ENCODE results near the gene C1QBP.
"Not testable (repeated sequence)": the region's sequence is repeated elsewhere in the genome, so short reads cannot be mapped to it uniquely, and the experiment has no call there.

C1QBP gene

GRCh38 chr17:5438716-5439445 is at the start of gene C1QBP:
Gene C1QBP (minus strand): TSS chr17:5439155. CDS start chr17:5439073, 82 bp downstream.
- peak; percentile 41 for DNase-seq

- DNase-seq, result no peak
Measured at GRCh38 chr17:5488752-5489151, 49.8 kb upstream of the C1QBP start.

GRCh38 chr17:5486206-5487124 is 47.5 kb upstream of the C1QBP start, which contains the start of gene MIS12:
Gene MIS12 (plus strand): TSS chr17:5486566. CDS start chr17:5488863, 2,297 bp downstream.
- DNase-seq, result peak; percentile 77

GRCh38 chr17:5485270-5486205 is 46.6 kb upstream of the C1QBP start, which contains the start of gene DERL2:
Gene DERL2 (minus strand): TSS chr17:5486178. CDS start chr17:5486161, 17 bp downstream.
- no peak for DNase-seq

GRCh38 chr17:5481451-5481850 is 42.5 kb upstream of the C1QBP start:
- DNase-seq, result no peak

- no peak for DNase-seq
Measured at GRCh38 chr17:5480962-5481361, 42.0 kb upstream of the C1QBP start.

- no peak for DNase-seq
Measured at GRCh38 chr17:5478992-5479391, 40.0 kb upstream of the C1QBP start.

- no peak for DNase-seq
Measured at GRCh38 chr17:5473906-5474305, 35.0 kb upstream of the C1QBP start.

- no peak for DNase-seq
Measured at GRCh38 chr17:5472511-5472910, 33.6 kb upstream of the C1QBP start.

- no peak for DNase-seq
Measured at GRCh38 chr17:5468075-5468473, 29.1 kb upstream of the C1QBP start.

- no peak for DNase-seq
Measured at GRCh38 chr17:5467416-5467815, 28.5 kb upstream of the C1QBP start.

- DNase-seq, result no peak
Measured at GRCh38 chr17:5466295-5466694, 27.3 kb upstream of the C1QBP start.

GRCh38 chr17:5464717-5465507 is 26.0 kb upstream of the C1QBP start:
- no peak for DNase-seq

- DNase-seq, result no peak
Measured at GRCh38 chr17:5446786-5447185, 7.8 kb upstream of the C1QBP start.

GRCh38 chr17:5444209-5444608 is 5.3 kb upstream of the C1QBP start:
- no peak for DNase-seq

GRCh38 chr17:5443728-5444127 is 4.8 kb upstream of the C1QBP start:
- no peak for DNase-seq

GRCh38 chr17:5439446-5439764 is 450 bp upstream of the C1QBP start:
- no peak for DNase-seq

- no peak for DNase-seq
Measured at GRCh38 chr17:5437721-5438317, 1.1 kb downstream of the C1QBP start.

GRCh38 chr17:5435781-5436315 is 3.1 kb downstream of the C1QBP start:
- not testable (repeated sequence) for DNase-seq

- no peak for DNase-seq
Measured at GRCh38 chr17:5434984-5435383, 4.0 kb downstream of the C1QBP start.

- DNase-seq, result no peak
Measured at GRCh38 chr17:5431949-5432556, 6.9 kb downstream of the C1QBP start.

All from NCI-H1417 treated with DMSO at 0.1 percent for 48 hours (cell line).